ENCODE measurements around the gene KCNJ18.
"Not testable (repeated sequence)": the region's sequence is repeated elsewhere in the genome, so short reads cannot be mapped to it uniquely, and the experiment has no call there.

The KCNJ18 gene

DNA sequence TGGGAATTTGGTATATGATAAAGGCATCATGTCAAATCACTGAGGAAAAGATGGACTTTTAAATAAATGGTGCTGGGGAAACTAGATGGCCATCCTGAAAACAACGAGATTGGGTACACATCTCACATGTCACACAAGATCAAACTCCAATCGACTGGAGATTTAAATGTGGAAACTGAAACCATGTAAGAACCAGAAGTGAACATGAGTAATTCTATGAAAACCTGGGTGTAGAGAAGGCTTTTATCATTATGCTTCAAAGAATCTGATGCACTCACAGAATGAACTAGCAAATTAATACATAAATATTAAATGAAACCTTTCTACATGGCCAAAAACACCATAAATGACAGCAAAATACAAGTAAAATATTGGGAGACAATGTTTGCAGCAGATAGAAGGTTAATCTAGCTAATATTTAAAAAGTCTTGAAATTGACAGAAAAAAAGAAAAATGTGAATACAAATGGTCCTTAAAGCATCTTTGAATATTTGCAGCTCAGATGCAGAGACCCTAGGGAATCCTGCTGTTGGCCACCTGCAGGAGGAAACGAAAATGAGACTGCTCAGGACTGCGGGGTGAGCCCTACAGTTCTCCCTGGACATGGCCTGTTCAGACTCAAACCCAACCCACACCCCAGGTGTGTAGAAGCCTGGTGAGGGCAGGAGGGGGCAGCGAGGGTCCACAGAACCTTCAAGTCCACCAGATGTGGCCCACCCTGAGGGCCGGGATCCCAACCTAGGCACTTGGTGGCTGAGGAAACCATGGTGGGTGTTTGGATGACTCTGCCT lies 32.1 kb downstream of the KCNJ18 start:
- DNase-seq (ENCODE audit: low read depth, low spot score), result not testable (repeated sequence)

DNA sequence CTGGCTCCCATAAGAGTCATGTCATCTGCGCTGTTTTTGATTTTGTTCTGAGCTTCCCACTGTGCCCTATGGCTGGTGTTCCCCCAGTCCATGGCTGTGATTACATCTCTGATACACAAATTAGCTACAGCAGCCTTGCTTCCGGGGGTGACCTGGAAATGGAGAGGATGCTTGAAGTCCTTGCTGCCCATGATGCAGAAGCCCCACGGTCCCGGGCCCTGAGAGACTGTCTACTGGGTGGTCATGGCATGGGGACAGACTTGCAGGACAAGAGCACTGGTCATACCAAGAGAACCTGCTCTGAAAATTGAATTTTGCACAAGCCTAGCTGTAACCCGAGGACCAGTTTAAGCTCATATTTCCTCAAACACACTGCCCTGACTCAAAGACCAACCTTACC lies 38.8 kb downstream of the KCNJ18 start:
- not testable (repeated sequence) for DNase-seq (ENCODE audit: low read depth, low spot score)

DNA sequence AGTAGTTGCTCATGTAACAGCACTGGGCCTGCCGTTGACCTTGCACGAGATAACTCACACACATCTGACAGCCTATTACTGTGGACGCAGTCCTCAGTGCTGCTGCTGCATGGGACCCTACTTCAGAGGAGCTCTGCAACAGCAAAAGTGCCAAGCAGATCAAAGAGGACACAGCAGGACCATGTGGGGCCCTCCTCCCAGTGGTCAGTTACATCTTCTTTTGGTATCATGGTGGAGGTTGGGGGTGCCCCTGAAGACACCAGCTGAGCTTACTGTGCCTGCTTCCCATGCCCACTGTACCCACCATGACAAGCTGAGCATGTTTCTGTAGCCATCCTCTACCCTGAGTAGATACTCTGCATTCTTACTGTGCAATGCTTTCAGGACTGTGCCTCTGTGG lies 41.6 kb downstream of the KCNJ18 start:
- DNase-seq (ENCODE audit: low read depth, low spot score), result not testable (repeated sequence)

DNA sequence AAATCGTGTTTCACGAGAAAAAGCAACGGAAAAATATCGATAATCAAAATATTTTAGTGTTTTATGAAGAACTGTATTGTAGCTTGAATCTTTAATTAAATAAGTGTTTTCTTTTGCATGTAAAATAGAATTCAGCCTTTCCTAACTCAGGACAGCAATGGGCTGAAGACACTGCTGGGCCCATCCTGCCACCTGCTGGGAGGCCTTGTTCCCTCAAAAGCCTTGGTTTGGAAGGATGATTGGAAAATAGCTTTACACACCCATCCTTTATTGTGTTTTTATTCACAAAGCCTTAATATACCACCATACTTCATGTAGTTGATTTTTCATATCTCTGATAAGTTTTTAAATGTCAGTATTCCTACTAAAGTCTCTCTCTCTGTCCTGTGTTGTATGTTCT lies 43.5 kb downstream of the KCNJ18 start:
- DNase-seq (ENCODE audit: low read depth, low spot score), result not testable (repeated sequence)

DNA sequence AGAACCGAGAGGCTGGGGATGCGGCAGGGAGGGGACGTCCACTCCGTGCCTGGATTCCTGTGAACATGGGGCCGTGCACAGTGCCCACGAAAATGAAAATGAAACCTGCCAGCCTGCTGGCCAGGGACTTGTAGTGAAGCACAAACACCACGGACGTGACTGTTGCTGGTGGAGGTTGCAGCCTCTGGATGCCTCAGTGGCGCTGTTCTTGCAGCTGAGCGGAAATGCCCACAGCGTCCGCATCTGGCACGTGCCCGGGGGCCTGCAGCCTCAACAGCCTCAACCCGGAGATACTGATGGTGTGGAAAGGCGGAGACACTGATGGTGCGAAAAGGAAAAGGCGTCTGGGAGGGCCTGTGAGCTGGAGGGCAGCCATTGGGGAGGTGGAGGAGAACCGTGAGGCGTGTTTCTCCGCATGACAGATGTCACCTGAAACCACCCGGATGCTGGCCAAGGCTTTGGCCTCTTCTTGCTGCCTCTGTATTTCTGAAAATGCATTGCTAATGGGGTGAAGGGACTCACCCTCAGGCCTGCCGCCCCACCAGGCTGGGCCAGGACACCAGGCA lies 44.8 kb downstream of the KCNJ18 start:
- DNase-seq (ENCODE audit: low read depth, low spot score), result not testable (repeated sequence)

DNA sequence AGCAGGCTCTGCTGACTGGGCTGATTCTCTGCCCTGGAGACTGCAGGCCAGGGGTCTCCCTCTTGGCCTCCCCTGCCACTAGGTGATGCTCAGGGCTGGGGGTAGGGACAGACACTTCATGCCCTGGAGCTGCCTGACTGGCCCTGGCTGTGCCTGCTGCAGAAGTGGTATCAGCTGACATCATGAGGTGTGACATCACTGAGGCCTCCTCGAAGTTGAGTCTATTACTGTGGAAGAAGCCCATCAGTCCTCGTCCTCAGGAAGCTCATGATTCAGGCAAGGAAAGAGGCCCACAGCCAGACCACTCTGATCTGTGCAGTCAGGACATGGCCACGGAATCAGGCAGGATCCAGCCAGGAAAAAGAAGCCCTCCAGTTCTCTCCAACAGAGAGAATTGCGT lies 45.9 kb downstream of the KCNJ18 start:
- not testable (repeated sequence) for DNase-seq (ENCODE audit: low read depth, low spot score)

DNA sequence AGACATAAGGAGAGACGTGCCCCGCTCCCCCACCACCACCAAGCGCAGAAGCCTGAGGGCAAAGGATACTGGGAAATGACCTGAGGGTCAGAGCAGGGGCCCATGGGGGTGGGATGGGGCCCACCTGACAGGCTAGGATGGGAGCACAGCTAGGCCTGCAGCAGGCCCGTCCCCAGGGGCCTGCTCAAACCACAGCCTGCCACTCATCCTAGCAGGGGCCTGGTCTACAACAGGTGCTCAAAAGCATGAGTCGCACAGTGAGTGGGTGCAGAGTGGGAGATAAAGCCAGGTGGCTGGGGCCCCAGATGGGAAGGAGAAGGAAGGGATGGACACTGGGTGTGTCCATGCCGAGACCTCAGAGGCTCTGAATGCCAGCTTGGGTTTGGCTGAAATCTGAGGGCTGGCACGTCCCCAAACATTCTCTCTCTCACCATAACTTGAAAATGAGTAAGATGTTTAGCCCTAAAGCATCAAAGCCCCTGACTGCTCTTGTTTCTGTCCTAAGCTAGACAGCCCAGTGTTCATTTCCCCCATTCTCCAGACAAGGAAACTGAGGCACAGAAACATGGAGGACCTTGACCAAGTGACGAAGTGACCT lies 46.7 kb downstream of the KCNJ18 start:
- DNase-seq (ENCODE audit: low read depth, low spot score), result not testable (repeated sequence)

DNA sequence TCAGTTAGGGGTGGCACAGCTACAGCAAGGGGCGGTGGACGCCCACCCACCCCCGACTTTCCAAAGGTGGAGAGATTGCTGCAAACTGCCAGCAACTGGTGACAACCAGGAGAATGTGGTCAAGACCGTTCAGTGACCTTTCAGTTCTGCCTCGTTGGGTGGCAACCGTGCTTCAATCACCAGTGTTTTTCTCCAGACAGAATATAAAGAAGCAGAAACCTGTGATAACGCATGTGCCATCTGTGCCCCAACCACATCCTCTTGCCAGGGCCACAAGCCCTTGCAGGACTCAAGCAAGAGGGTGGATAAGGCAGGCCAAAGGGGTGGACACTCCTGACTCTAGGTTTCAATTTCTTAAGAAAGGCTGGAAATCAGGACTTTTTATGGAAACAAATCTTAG lies 47.2 kb downstream of the KCNJ18 start:
- DNase-seq (ENCODE audit: low read depth, low spot score), result not testable (repeated sequence)

DNA sequence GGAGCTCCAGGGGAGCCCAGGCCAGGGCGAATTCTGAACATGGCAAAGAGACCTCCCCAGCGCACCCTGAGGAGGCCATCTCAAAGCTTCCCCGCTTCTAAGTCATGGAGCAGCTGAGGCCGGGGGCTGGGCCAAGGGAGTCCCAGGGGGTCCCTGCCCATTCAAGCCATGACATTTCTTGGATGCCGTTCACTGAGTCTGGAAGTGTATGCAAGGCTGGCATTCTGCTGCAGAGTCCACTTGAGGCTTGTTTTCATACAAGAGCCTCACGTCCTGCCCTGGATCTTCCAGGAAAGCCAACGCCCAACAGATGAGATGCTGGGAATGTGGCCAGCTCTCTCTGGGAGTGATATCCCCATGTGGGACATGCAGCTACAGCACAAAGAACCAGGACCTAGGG lies 48.5 kb downstream of the KCNJ18 start:
- not testable (repeated sequence) for DNase-seq (ENCODE audit: low read depth, low spot score)

DNA sequence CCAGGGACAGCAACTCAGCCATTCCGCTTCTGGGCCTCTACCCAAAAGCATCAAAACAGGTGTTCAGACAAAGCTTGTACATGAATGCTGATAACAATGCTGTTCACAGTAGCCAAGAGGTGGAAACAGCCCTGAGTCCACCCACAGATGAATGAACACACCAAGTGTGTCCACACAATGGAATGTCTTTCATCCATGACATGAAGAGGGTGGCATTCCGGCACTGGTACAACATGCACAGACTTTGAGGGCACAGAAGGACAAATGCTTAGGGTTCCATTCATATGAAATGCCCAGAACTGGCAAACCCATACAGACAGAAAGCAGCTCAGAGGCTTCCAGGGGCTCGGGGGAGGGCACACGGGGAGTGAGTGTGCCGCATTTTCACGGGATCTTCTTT lies 49.2 kb downstream of the KCNJ18 start:
- not testable (repeated sequence) for DNase-seq (ENCODE audit: low read depth, low spot score)

DNA sequence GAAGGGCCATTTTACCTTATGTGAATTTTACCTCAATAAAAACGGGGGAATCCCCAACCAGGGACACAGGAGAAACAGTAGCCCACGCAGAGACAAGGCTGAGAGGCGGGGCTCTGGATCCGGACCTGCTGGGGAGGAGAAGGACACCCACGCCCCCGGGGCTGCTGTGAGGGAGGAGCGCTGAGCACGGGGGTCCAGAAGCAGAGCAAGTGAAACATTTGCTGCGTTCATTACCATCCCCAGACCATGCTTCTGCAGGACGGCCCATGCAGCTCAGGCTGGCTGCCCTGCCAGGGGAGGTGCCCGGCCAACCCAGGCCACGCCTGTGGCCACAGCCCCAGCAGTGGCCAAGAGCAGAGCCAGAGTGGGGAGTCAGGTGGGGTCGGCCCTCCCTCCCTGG lies 50.0 kb downstream of the KCNJ18 start:
- no peak for DNase-seq (ENCODE audit: low read depth, low spot score)

DNA sequence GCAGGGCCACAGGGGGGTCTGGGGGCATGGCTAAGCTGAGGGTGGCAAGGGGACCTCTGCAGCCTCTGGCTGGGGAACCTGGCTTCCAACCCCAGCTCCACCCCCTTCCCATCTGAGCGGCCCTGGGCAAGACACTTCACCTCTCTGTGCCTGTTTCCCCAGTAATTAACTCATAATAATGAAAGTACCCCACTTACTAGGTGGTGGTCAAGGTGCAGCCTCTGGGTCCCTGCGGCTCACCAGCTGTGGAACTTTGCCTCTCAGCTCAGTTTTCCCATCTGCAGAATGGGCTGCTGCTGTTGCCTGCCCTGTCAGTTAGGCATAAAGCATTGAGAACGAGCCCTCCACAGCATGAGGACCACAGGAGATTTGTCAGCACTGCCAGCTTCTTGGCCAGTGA lies 51.8 kb downstream of the KCNJ18 start:
- not testable (repeated sequence) for DNase-seq (ENCODE audit: low read depth, low spot score)

DNA sequence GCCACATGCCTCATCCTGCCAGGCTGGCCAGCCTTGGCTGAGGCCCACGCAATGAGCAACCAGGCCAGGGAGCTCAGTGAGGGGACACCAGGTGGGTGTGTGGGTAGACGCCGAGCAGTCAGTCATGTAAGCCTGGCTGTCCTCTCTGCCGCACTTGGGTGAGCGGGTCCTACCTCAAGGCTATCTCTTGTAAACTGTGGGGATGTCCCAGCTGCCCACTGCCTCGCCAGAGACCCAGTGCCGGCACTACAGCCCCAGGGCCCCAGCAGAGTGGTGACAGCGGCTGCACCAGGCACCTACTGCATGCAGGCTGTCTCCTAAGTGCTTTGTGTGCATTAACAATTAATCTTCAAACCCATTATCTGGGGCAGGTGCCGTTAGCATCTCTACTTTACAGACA lies 52.3 kb downstream of the KCNJ18 start:
- not testable (repeated sequence) for DNase-seq (ENCODE audit: low read depth, low spot score)

DNA sequence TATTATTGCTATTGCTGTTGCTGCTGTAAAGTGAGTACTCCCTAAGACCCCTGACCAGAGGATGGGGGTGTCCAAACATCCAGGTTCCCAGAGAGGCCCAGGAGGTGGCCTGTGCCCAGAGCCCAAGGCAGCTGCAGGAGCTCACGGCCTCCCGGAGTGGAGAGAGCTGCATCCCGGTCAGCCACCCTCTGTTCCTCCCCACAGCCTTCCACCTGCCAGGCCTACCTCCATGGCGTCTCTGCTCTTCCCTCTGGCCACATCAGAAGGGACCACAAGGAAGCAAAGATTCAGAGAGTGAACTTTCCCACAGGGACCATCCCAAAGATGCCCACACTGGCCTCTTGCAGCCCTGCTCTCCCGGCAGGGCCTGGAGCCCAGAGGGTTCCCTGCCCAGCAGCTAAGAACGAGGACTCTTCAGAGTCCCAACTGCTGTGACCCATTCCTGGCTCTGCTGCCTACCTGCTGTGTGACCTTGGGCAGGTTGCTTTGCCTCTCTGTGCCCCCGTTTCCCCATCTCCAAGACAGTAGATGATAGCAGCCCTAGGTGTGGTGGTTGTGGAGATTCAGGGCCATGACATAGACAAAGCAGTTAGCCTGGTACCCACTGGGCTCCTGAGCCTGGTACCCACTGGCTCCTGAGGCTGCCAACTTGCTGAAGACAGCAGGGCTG lies 53.2 kb downstream of the KCNJ18 start:
- not testable (repeated sequence) for DNase-seq (ENCODE audit: low read depth, low spot score)

DNA sequence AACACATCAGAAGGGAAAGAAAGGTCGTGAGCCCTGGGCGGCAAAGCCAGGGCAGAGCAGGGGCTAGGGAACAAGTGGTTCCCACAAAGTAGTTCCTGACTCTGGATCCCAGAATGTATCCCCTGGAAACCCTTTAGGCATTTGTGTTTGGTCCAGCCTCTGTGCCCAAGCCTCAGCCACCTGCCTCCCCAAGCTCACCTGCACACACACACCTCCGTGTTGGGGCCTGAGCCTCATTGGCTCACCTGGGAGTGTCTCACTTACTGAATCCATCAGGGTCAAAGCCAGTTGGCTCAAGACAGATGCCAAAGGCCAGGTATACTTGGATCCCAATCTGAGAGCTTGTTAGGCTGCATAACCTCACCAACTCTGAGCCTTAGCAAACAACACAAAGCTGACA lies 54.1 kb downstream of the KCNJ18 start:
- DNase-seq (ENCODE audit: low read depth, low spot score), result not testable (repeated sequence)

DNA sequence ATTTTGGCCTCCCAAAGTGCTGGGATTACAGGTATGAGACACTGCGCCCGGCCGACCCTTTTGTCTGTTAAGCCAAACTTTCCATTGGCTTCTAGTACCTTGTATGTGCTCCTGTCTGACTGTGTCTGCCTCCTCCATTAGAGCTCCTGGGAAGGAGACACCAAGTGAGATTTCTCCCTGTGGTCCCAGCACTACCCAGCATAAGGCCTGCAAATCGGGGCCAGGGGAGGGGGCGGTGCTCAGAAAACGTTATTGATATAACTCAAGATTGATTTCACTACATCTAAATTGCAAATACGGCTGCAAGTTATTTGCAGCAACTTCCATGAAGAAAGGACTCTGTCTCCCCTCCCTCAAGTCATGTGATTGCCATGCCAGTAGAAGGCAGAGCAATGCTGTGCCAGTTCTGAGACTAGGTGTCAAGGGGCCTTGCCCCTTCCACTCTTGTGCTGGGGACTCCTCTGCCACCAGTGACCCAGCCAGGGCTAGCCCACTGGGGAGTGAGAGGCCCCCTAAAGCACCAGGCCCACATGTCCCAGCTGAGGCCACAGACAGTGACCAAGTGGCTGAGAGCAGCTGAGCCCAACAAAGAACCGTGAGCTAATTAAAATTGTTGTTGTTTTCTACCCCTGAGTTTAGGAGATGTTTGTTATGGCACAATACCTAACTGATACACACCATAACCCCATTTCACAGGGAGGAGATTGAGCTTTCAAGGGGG lies 55.0 kb downstream of the KCNJ18 start:
- not testable (repeated sequence) for DNase-seq (ENCODE audit: low read depth, low spot score)

DNA sequence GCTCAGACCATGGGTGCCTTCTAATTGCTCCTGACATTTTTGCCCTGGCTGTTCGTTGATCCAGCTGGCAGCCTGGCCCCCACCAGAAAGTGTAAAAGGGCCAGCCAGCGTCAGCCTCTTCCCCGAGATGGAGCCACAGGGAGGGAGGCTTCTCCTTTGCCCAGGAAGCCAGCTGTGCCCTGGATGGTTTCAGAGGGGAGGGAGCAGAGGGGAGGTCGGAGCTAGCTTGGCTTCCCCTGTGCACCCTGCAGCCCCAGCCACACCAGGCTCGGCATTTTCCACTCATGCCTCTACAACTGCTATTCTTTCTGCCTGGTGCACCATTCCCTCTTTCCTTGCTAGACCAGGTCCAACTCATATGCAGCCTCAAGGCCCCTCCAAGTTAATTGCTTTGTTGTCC lies 56.4 kb downstream of the KCNJ18 start:
- not testable (repeated sequence) for DNase-seq (ENCODE audit: low read depth, low spot score)

DNA sequence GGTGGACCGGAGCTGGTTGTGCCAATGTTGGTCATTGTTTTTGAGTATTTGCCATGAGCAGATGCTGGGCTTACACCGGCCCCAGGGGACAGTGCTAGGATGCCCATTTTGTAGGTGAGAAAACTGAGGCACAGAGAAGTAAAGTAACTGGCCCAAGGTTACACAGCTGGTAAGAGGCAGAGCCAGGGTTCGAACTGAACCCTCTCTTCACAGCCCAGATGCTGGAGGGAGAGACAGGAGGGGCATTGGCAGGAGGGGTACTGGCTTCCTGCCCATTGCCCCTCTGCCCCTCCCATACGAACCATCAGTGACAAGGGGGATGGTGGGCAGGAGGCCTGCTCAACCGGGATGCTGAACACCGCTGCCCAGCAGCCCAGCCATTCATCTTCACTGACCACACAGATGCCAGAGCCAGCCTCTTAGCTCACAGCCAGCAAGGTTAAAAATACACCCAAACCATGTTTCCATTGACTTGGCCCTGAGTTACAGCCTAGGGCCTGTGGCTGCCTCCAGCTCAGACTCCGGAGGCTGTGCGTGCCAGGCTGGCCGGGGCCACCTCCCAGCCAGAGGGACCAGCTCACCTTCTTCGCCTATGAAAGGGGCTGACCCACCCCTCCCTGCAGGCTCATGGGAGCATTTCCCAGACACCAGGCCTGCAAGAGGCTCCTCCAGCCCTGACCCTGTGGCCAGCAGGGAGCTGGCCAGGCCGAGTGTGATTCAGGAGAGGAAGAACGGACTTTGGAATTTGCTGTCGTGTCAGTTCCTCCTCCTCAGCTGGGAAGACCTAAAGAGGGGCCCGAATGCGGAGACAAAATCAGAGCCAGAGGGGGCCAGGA lies 57.6 kb downstream of the KCNJ18 start:
- DNase-seq (ENCODE audit: low read depth, low spot score), result not testable (repeated sequence)

DNA sequence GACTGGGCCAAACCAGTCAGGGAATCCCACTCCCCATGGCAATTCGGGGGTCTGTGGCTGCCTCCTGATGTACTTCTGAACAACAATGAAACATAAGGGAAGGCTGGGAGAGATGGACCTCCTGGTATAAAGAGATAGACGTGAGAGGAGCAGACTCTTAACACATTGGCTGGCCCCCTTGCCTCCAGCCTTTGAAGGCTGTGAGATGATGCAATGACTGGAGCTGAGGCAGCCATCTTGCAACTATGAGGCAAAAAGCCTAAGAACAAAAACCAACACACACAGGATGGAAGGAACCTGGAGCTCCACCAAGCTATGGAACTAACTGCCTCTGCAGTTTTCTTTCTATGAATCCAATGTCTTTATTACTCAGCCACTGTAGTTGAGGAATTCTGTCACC lies 58.8 kb downstream of the KCNJ18 start:
- not testable (repeated sequence) for DNase-seq (ENCODE audit: low read depth, low spot score)

Measured in iPS DF 19.7 (cell line).